ENCODE measurements around the gene HIVEP3.

The HIVEP3 gene

DNA sequence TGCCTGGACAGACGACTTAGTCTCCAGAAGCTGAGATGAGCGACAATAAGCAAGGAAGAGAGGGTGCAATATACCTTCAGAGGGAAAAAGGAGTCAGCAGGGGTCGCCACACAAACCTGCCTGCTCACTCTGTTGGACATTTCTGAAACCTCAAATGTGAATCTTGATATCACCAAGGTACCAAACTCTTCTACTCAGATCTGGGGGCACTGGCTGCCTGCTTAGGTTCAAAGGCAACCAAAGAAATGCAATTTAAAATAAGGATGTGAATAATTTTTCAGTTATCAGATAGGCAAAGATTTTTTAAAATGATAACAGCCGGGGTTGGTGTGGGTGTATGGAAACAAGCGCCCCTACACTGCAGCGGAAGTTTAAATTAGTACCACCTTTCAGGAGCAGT, 164.2 kb downstream of the HIVEP3 start:
- DNase-seq (ENCODE audit: low read depth in 1 of 2, low spot score in 1 of 2): no peak
- H3K27ac ChIP-seq (replicated peaks): no peak overlapping the region
- TF ChIP-seq POLR2AphosphoS5 (IDR thresholded peaks at IDR 0.05; ENCODE audit: low read depth) (no peak), GABPA (IDR thresholded peaks at IDR 0.05; ENCODE audit: low read depth) (no peak), SPI1 (IDR thresholded peaks at IDR 0.05; ENCODE audit: borderline replicate concordance, low read depth) (no peak)
- TF ChIP-seq, protein P1, sequence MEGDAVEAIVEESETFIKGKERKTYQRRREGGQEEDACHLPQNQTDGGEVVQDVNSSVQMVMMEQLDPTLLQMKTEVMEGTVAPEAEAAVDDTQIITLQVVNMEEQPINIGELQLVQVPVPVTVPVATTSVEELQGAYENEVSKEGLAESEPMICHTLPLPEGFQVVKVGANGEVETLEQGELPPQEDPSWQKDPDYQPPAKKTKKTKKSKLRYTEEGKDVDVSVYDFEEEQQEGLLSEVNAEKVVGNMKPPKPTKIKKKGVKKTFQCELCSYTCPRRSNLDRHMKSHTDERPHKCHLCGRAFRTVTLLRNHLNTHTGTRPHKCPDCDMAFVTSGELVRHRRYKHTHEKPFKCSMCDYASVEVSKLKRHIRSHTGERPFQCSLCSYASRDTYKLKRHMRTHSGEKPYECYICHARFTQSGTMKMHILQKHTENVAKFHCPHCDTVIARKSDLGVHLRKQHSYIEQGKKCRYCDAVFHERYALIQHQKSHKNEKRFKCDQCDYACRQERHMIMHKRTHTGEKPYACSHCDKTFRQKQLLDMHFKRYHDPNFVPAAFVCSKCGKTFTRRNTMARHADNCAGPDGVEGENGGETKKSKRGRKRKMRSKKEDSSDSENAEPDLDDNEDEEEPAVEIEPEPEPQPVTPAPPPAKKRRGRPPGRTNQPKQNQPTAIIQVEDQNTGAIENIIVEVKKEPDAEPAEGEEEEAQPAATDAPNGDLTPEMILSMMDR (IDR thresholded peaks at IDR 0.05; ENCODE audit: insufficient read depth, low read length): no peak
- TF ChIP-seq, protein P2, sequence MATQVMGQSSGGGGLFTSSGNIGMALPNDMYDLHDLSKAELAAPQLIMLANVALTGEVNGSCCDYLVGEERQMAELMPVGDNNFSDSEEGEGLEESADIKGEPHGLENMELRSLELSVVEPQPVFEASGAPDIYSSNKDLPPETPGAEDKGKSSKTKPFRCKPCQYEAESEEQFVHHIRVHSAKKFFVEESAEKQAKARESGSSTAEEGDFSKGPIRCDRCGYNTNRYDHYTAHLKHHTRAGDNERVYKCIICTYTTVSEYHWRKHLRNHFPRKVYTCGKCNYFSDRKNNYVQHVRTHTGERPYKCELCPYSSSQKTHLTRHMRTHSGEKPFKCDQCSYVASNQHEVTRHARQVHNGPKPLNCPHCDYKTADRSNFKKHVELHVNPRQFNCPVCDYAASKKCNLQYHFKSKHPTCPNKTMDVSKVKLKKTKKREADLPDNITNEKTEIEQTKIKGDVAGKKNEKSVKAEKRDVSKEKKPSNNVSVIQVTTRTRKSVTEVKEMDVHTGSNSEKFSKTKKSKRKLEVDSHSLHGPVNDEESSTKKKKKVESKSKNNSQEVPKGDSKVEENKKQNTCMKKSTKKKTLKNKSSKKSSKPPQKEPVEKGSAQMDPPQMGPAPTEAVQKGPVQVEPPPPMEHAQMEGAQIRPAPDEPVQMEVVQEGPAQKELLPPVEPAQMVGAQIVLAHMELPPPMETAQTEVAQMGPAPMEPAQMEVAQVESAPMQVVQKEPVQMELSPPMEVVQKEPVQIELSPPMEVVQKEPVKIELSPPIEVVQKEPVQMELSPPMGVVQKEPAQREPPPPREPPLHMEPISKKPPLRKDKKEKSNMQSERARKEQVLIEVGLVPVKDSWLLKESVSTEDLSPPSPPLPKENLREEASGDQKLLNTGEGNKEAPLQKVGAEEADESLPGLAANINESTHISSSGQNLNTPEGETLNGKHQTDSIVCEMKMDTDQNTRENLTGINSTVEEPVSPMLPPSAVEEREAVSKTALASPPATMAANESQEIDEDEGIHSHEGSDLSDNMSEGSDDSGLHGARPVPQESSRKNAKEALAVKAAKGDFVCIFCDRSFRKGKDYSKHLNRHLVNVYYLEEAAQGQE (IDR thresholded peaks at IDR 0.05; ENCODE audit: insufficient replicate concordance, low read depth): no peak
- no peaks in the 10 kb centered on the region for H3K27me3 ChIP-seq (ENCODE audit: insufficient read depth, poor library complexity, severe bottlenecking)
- H3K4me3 ChIP-seq (replicated peaks; ENCODE audit: insufficient read depth, low read length): no peak overlapping the region

DNA sequence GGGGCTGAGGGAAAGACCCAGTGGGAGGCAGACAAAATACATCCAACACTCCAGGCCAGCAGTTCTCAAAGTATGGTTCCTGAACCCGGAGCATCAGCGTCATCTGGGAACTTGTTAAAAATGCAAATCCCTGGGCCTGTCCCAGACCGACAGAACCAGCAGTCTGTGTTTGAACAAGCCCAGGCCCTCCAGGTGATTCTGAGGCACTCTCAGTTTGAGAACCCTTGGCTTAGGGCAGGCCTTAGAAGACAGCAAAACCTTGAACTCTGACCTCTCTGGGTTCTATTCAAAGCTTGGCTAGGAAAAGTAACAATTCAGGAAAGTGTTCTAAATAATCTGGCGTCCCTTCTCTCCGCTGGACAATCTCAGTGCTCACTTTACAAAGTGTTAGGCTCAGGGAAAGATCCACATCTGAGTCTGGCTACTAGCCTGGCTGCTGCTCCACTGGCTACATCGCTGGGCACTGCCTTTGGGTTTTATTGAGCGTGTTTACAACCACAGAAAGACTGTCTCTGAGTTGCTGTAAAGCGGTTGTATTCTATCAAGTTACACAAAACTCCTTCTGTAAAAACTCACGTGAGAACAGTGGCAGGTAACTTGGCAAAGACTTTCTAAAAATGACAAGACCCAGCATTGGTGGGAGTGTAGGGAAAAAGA, 166.1 kb downstream of the HIVEP3 start:
- no peak for DNase-seq (ENCODE audit: low read depth in 1 of 2, low spot score in 1 of 2)
- no peaks in the 10 kb centered on the region for H3K27me3 ChIP-seq (ENCODE audit: insufficient read depth, poor library complexity, severe bottlenecking)
- H3K27ac ChIP-seq (replicated peaks): no peak overlapping the region; the same call in 1 of the 2 replicates
- TF ChIP-seq, protein P2 (IDR thresholded peaks at IDR 0.05; ENCODE audit: insufficient replicate concordance, low read depth): no peak
- H3K4me3 ChIP-seq (replicated peaks; ENCODE audit: insufficient read depth, low read length): no peak overlapping the region

DNA sequence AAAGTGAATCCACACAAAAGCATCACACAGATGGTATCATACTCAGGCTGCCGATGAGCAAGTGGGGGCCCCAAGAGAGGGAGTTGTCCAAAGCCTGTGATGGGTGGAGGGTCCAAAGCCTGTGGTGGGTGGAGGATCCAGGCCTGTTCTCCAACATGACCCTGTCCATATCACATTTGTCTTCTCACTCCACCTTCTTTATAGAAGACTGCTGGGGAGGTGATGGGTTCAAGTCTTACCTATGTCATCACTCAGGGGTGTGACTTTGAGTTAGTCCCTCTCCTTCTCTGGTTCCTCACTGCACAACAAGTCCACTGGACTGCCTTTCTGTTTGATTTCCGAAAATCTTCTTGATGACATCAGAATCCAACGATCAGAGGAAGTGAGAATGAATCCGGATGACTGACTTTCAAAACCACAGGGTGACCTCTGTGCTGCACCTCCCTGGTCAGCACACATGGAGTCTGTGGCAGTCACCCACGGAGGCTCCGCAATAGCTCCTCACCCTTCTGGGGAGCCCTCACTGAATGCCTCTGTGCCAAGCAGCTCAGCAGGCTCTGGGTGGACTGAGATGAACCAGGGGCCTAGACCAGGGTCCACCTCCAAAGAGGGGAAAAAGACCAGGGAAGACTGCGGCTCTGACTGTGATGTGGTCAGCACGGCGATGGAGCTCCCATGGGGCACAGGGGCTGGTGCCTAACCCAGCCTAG, 166.8 kb downstream of the HIVEP3 start:
- no peak overlapping the region for H3K4me3 ChIP-seq (replicated peaks; ENCODE audit: insufficient read depth, low read length)
- peak; percentile 22; the same call in 1 of the 2 replicates for TF ChIP-seq SPI1 (IDR thresholded peaks at IDR 0.05; ENCODE audit: borderline replicate concordance, low read depth)
- TF ChIP-seq GABPA (IDR thresholded peaks at IDR 0.05; ENCODE audit: low read depth): no peak
- no peaks in the 10 kb centered on the region for H3K27me3 ChIP-seq (ENCODE audit: insufficient read depth, poor library complexity, severe bottlenecking)
- peak overlapping the region; percentile 47 for H3K27ac ChIP-seq (replicated peaks)
- peak; percentile 51 to 90 for DNase-seq (ENCODE audit: low read depth in 1 of 2, low spot score in 1 of 2)

DNA sequence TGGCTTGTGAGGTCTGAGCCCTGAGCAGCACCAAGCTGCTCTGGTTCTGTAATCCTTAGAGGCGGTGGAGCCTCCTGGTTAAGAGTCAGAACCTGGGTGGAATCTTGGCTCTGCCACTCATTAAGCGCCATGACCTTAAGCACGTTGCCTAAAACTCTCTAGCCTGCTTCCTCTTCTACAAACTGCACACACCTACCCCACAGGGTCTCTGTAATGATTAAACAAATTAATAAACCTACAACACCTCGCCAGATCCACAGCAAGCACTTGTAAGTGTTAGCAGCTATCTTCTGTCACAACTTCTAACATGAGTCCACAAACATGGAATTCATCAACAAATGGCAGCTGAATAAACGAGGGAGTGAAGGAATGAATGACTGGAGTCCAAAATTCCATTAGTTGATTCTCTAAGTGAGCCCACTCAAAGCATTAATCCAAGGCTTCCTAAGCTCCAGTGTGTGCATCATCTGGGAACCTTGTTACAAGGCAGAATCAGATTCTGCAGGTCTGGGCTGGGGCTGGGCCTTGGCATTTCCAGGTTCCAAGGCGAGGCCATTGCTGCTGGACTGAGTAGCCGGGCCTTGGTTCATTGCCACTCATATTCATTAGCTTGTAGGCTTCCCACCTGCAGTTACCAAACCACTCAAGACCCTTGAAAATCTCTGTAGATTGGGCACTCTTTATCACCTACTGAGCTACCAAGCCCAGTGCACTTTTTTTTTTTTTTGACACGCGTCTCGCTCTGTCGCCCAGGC, 168.6 kb downstream of the HIVEP3 start:
- Histone ChIP-seq H3K27ac (replicated peaks) (no peak overlapping the region), H3K4me3 (replicated peaks; ENCODE audit: insufficient read depth, low read length) (no peak overlapping the region), H3K27me3 (ENCODE audit: insufficient read depth, poor library complexity, severe bottlenecking) (no peaks in the 10 kb centered on the region)
- no peak for DNase-seq (ENCODE audit: low read depth in 1 of 2, low spot score in 1 of 2)
- TF ChIP-seq SPI1 (IDR thresholded peaks at IDR 0.05; ENCODE audit: borderline replicate concordance, low read depth) (no peak), POLR2AphosphoS5 (IDR thresholded peaks at IDR 0.05; ENCODE audit: low read depth) (no peak), GABPA (IDR thresholded peaks at IDR 0.05; ENCODE audit: low read depth) (no peak)
- TF ChIP-seq, protein P2 (IDR thresholded peaks at IDR 0.05; ENCODE audit: insufficient replicate concordance, low read depth): no peak
- TF ChIP-seq, protein P1 (IDR thresholded peaks at IDR 0.05; ENCODE audit: insufficient read depth, low read length): no peak
